Activated T-helper 2 cell treated with anti-CD3 and anti-CD28 coated beads, Interferon-gamma antibody, Interleukin-2, Interleukin-4, amounts not matched to agents 10 μg/mL and 5 μg/mL and 100 μg/mL, durations not matched to agents 14 hours and 24 hours and 36 hours (primary cell): ENCODE measurements around the gene NUPR1. TPM values are rescaled to one million over a fixed set of nuclear protein-coding genes. Genes with fewer than 3 reads are reported as not detected.
"Not testable (repeated sequence)": the region's sequence is repeated elsewhere in the genome, so short reads cannot be mapped to it uniquely, and the experiment has no call there.

Source experiments
- DNase-seq: peaks from one replicate; pipeline ENCODE4 v3.0.0; 2021; ENCODE audit warnings: low spot score
- H3K27ac Mint-ChIP-seq: one replicate; pipeline ENCODE4 v1.8.0; 2021; ENCODE audit warnings: mixed read lengths
- H3K27me3 Mint-ChIP-seq: one replicate; pipeline ENCODE4 v1.8.0; 2021; ENCODE audit warnings: low read depth, mixed read lengths
- H3K36me3 Mint-ChIP-seq: one replicate; pipeline ENCODE4 v1.8.0; 2021; ENCODE audit warnings: low read depth, mixed read lengths
- H3K4me1 Mint-ChIP-seq: one replicate; pipeline ENCODE4 v1.8.0; 2021; ENCODE audit warnings: low read depth, mixed read lengths
- H3K4me3 Mint-ChIP-seq: one replicate; pipeline ENCODE4 v1.8.0; 2021; ENCODE audit warnings: low read depth, mild to moderate bottlenecking, moderate library complexity, mixed read lengths
- H3K9me3 Mint-ChIP-seq: one replicate; pipeline ENCODE4 v1.8.0; 2021; ENCODE audit warnings: mixed read lengths
- intact Hi-C: fragments of 100-400 bp; cut with micrococcal nuclease; formaldehyde crosslinking; loops from one replicate; pipeline ENCODE4 v1.15.1; 2023
- total RNA-seq: library from RNA; stranded (reverse); gene quantifications from 2 replicates; pipeline ENCODE4 v1.2.3, GENCODE V29; 2022

The NUPR1 gene
- total RNA-seq, 1 donor from 2014 or later, result not detected

DNA sequence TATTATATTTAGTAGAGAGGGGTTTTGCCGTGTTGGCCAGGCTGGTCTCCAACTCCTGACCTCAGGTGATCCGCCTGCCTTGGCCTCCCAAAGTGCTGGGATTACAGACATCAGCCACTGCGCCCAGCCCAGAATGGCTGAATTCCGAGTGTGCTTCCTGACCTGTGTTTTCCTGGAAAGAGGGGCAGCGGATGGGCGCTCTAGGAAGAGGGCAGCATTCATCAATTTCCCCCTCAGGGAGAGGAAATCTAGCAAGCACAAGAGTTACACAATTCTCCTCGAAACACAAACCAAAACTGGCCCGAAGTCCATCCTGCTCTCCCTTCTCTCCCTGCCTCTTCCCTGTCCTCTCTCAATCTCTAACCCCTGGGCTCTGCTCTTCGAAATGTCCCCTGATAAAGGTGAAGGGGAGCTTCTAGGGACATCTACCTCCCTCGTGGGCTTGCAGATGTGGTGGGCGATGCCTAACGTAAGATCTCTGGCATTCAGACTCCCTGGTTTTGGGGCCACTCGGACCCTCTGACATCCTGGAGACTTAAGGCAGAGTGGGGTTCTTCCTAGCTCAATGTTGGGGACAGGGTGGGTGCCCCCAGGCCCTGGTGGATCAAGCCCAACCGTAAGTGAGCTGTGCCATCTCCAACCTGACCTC lies 33.2 kb downstream of the NUPR1 start:
- Mint-ChIP-seq H3K9me3 (no peaks in the 10 kb centered on the region), H3K4me1 (peaks cover 10% of the 10 kb centered on the region), H3K27me3 (no peaks in the 10 kb centered on the region), H3K27ac (no peak overlapping the region), H3K36me3 (no peaks in the 10 kb centered on the region), H3K4me3 (no peak overlapping the region)
- intact Hi-C loops, result no loop called here
- no peak for DNase-seq

GRCh38 chr16:28504707-28505404 lies 33.9 kb downstream of the NUPR1 start:
- no peak overlapping the region for H3K4me3 Mint-ChIP-seq
- no peaks in the 10 kb centered on the region for H3K27me3 Mint-ChIP-seq
- DNase-seq, result no peak
- H3K9me3 Mint-ChIP-seq, result no peaks in the 10 kb centered on the region
- peaks cover 10% of the 10 kb centered on the region for H3K4me1 Mint-ChIP-seq
- intact Hi-C loops, result no loop called here
- peaks cover 2% of the 10 kb centered on the region for H3K36me3 Mint-ChIP-seq
- H3K27ac Mint-ChIP-seq, result no peak overlapping the region

- H3K4me3 Mint-ChIP-seq, result no peak overlapping the region
- DNase-seq, result no peak
- H3K4me1 Mint-ChIP-seq, result peaks cover 10% of the 10 kb centered on the region
- peaks cover 3% of the 10 kb centered on the region for H3K36me3 Mint-ChIP-seq
- no peaks in the 10 kb centered on the region for H3K9me3 Mint-ChIP-seq
- intact Hi-C loops, result no loop called here
- no peak overlapping the region for H3K27ac Mint-ChIP-seq
- no peaks in the 10 kb centered on the region for H3K27me3 Mint-ChIP-seq
Measured at GRCh38 chr16:28503470-28504259, 35.1 kb downstream of the NUPR1 start.

- Mint-ChIP-seq H3K27me3 (no peaks in the 10 kb centered on the region), H3K27ac (no peak overlapping the region), H3K4me1 (peaks cover under 1% of the 10 kb centered on the region), H3K36me3 (peaks cover 7% of the 10 kb centered on the region), H3K4me3 (no peak overlapping the region), H3K9me3 (no peaks in the 10 kb centered on the region)
- intact Hi-C loops, result no loop called here
- DNase-seq, result no peak
Measured at GRCh38 chr16:28502290-28502689, 36.5 kb downstream of the NUPR1 start.

GRCh38 chr16:28501258-28502232 lies 37.2 kb downstream of the NUPR1 start:
- DNase-seq, result no peak
- Mint-ChIP-seq H3K27me3 (no peaks in the 10 kb centered on the region), H3K27ac (no peak overlapping the region), H3K9me3 (no peaks in the 10 kb centered on the region), H3K4me1 (peaks cover 8% of the 10 kb centered on the region), H3K36me3 (peaks cover 13% of the 10 kb centered on the region), H3K4me3 (no peak overlapping the region)
- intact Hi-C loops, result no loop called here

- H3K27me3 Mint-ChIP-seq, intact Hi-C loops, H3K9me3 Mint-ChIP-seq, H3K4me3 Mint-ChIP-seq, H3K27ac Mint-ChIP-seq, DNase-seq: not testable (repeated sequence)
- H3K4me1 Mint-ChIP-seq, result peaks cover 15% of the 10 kb centered on the region
- peaks cover 17% of the 10 kb centered on the region for H3K36me3 Mint-ChIP-seq
Measured at GRCh38 chr16:28500476-28501180, 38.1 kb downstream of the NUPR1 start.

DNA sequence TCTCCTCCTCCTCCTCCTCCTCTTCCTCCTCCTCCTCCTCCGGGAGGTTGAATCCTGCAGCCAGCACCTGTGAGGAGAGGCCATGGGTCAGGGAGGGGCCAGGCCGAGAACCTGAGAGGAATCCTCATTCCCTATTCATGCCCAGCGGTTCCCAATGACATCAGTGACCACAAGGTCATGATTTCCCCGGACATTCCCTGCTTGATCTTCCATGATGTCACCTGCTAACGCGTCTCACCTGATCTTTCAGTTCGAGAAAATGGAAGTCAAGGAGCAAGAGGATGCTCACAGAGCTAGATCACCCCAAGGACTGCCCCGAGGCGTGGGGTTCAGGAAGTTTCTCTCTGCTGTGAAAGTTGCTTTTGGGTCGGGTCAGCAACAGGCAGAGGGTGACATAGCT lies 38.9 kb downstream of the NUPR1 start:
- Mint-ChIP-seq H3K27ac (peak overlapping the region; percentile 10), H3K9me3 (no peaks in the 10 kb centered on the region), H3K4me1 (peaks cover 23% of the 10 kb centered on the region), H3K36me3 (peaks cover 17% of the 10 kb centered on the region), H3K4me3 (no peak overlapping the region), H3K27me3 (no peaks in the 10 kb centered on the region)
- no peak for DNase-seq
- intact Hi-C loops, result no loop called here

DNA sequence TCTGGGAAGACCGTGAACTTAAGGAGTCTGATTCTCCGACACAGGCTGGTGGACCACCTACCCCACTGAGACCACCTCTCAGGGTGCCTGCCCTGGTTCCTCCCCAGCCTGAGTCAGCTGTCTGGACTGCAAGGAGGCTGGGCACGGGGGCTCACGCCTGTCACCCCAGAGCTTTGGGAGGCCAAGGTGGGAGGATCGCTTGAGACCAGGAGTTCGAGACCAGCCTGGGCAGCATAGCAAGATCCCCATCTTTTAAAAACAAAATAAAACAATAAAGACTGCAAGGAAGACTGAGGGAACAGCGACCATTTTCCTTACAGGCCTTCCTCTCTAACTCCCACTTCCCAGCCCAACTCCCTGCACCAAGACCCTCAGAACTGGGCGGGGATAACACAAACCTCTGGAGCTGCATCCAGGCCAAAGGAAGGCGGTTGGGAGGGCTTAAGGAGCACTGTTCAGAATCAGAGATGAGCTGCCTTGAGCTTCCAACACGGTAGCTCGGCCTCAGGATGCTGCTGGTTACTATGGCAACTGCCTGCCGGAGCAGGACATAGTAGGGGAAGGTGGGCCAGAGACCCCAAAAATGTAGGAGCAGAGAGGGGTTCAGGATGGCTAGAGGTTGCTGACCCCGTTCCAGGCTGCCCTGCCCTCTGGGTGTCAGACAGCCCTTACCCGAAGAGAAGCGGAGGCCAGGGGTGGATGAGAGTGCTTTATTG lies 40.0 kb downstream of the NUPR1 start:
- Mint-ChIP-seq H3K4me1 (peaks cover 33% of the 10 kb centered on the region), H3K36me3 (peaks cover 17% of the 10 kb centered on the region), H3K9me3 (no peaks in the 10 kb centered on the region), H3K4me3 (no peak overlapping the region), H3K27ac (no peak overlapping the region), H3K27me3 (no peaks in the 10 kb centered on the region)
- intact Hi-C loops, result no loop called here
- no peak for DNase-seq

DNA sequence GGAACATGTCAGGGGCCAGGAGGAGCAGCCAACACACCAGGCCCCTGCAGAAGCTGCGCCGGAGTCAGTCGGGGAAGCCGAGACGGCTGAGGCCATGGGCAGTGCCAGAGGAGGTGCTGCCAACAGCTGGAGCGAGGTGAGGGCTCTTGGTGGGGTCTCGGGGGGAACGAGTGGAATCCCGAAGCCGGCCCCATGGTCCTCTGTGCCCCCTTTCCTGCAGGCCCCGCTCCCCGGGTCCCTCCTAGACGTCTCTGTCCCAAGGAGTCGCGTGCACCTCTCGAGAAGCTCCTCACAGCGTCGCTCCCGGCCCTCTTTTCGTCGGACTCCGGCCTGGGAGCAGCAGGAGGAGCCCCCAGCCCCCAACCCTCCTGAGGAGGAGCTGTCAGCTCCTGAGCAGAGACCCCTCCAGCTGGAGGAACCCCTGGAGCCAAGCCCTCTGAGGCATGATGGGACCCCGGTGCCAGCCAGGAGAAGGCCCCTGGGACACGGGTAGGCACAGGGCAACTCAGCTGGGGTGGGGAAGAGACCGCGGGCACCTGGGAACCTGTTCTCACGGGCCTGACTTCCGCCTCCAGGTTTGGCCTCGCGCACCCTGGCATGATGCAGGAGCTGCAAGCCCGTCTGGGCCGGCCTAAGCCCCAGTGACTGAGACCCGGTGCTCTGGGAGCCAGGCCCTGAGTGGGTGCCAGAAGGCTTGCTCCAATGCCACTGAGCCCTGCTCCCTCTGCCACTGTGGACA lies 40.7 kb downstream of the NUPR1 start:
- peaks cover 37% of the 10 kb centered on the region for H3K4me1 Mint-ChIP-seq
- no peak for DNase-seq
- no peak overlapping the region for H3K27ac Mint-ChIP-seq
- H3K27me3 Mint-ChIP-seq, result no peaks in the 10 kb centered on the region
- intact Hi-C loops, result no loop called here
- H3K36me3 Mint-ChIP-seq, result peaks cover 17% of the 10 kb centered on the region
- H3K4me3 Mint-ChIP-seq, result no peak overlapping the region
- H3K9me3 Mint-ChIP-seq, result no peaks in the 10 kb centered on the region

DNA sequence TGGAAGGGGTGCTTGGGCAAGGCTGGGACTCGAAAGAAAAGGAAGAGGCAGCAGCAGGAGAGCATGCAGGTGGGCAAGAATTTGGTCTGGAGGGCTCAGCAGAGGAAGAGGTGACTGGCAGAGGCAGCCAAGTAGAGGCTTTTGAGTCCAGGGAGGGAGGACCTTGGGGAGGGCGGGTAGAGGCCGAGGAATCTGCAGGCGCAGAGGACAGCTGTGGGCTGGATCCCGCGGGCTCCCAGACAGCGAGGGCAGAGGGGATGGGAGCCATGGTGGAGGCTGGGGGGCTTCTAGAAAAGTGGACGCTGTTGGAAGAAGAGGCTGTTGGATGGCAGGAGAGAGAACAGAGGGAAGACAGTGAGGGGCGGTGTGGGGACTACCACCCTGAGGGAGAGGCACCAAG lies 41.4 kb downstream of the NUPR1 start:
- intact Hi-C loops, result no loop called here
- Mint-ChIP-seq H3K27me3 (no peaks in the 10 kb centered on the region), H3K36me3 (peaks cover 17% of the 10 kb centered on the region), H3K4me1 (peaks cover 37% of the 10 kb centered on the region), H3K9me3 (no peaks in the 10 kb centered on the region), H3K4me3 (no peak overlapping the region), H3K27ac (no peak overlapping the region)
- no peak for DNase-seq

GRCh38 chr16:28496844-28497243 lies 41.9 kb downstream of the NUPR1 start:
- Mint-ChIP-seq H3K36me3 (peaks cover 19% of the 10 kb centered on the region), H3K9me3 (no peaks in the 10 kb centered on the region), H3K4me1 (peaks cover 37% of the 10 kb centered on the region), H3K27me3 (no peaks in the 10 kb centered on the region), H3K27ac (no peak overlapping the region), H3K4me3 (no peak overlapping the region)
- intact Hi-C loops, result no loop called here
- DNase-seq, result no peak
